GM19438 (cell line): ENCODE measurements around the gene GARS1.

ENCODE experiments used
- ATAC-seq: cut with Tn5 transposase; IDR thresholded peaks from one replicate; pipeline ENCODE4 v1.9.1; 2021; ENCODE audit warnings: low read depth; ENCODE audit not compliant: unreplicated experiment

GARS1 gene

DNA sequence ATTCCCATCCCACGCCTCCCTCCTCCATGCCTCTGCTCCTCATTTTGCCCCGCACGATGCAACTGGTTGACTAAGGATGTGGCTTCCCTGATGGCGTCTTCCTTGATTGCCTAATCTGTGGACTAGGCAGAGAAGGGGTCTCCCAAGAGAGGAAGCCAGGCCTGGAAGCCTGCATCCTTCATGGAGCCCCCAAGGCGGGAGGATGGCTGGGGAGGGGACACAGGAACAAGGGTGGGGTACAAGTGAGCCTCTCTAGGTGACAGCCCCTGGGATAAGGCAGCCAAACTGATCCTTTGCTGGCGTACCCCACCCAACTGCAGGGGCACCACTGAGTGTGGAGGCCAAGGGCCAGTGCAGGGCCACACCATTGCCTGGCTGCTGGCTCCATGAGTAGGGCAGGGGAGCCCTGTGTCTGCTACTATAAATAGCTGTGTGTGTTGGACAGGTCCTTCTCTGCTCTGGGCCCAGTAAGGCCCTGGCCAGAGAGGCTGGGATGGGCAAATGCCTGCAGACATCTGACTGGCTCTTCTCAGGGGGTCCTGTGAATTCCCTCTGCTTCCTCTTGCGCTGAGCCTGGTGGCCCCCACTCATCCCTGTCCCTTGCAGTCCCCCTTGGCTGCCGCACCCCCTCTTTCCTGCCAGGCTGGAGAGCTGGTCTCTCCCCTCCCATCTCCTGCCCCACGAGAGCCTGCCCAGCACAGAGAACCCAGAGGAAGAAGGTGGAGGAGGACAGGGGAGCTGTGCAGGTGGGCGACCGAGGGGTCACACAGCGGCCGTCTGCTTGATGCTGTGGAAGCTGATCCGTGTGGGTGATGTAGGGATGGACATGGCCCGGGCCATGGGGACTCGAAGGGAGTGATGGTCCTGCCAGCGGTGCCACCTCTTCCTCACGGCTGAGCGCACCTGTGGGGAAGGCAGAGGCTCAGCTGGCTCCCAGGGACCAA, 58.3 kb downstream of the GARS1 start:
- no peak for ATAC-seq

- no peak for ATAC-seq
Measured at GRCh38 chr7:30654296-30655090, 59.8 kb downstream of the GARS1 start.

- no peak for ATAC-seq
Measured at GRCh38 chr7:30655096-30655970, 60.7 kb downstream of the GARS1 start.

DNA sequence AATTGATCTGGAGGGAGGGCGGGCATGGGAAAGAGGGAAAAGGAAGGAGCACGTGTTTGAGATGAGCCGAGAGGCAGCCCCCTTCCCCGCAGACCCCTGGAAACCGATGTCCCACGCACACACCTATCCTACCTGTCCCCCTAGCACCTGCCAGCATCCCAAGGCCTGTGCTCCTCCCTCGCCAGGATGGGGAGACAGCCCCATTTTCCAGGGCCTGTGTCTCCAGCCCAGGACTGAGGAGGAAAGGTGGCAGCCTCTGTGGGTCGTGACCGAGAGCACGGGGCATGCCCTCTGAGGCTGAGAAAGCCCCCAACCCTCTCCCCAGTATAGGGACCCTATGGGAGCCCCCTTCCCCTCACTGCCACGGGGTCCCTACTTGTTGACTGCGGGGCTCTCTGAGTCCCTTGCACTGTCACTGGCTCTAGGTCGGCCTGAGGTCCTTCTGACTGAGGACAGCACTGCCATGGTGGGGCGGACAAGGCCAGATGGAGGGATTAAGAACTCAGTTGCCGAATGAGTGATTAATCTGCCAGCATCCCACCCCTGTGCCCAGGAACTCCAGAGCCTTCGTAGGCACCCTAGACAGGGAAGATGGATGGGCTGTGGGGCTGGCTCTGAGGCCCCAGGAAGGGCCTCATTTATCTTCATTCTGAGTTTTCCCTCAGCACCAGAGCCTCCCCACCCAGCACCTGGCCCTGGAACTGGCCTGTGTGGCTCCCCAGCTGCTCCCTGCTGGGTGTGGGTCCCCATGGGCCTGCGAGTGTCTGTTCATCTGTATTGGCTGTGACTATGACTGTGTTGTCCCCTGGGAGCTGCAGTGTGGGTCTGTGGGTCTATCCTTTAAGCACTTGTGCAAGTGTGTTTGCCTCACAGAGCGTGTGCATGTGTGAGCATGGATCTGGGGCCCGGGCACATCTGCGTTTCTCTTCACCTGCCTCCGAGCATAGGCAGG, 61.6 kb downstream of the GARS1 start:
- no peak for ATAC-seq

DNA sequence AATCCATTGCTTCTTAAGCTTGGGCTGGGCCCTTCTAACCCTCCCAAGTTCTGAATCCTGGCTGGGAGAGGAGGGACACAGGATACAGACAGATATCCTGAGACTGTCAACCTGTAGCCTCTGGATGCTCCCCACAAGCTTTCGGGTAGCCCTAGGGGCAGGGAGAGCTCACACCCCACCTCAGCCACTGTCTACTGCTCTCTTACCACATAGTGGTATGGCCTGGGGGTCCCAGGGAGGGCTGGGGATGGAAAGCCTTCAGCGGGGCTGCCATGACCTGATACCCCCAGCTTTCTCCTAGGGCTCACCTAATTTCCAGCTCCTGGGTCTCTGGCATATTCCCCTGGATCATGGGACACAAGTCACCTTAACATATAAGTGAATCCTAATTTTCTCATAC, 62.5 kb downstream of the GARS1 start:
- ATAC-seq, result no peak

DNA sequence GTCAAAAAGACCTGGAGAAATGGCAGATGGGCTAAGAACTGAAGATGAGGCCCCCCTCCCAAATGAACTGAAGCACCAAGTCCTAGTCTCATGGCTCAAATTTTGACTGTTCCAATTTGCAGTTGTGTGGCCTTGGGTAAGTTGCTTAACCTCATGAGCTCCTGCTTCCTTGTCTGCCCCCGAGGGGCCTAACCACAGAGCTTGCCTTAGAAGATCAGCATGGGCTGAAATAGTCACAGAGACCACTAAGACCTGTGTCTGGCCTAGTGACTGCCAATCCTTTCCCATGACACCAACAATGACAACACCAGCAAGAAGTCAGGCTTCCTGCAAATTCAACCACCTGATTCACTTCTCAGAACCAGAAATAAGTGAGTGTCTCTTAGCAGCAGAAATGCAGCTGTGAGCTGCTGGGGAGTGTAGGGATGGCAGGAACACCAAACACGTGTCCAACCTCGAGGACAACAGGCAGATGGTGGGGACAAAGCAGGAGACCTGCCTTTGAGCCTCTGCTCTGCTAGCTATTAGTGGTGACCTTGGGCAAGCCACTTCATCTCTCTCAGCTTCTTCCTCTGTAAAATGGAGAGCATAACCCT, 63.9 kb downstream of the GARS1 start:
- no peak for ATAC-seq

GRCh38 chr7:30659312-30659711, 64.6 kb downstream of the GARS1 start:
- no peak for ATAC-seq

DNA sequence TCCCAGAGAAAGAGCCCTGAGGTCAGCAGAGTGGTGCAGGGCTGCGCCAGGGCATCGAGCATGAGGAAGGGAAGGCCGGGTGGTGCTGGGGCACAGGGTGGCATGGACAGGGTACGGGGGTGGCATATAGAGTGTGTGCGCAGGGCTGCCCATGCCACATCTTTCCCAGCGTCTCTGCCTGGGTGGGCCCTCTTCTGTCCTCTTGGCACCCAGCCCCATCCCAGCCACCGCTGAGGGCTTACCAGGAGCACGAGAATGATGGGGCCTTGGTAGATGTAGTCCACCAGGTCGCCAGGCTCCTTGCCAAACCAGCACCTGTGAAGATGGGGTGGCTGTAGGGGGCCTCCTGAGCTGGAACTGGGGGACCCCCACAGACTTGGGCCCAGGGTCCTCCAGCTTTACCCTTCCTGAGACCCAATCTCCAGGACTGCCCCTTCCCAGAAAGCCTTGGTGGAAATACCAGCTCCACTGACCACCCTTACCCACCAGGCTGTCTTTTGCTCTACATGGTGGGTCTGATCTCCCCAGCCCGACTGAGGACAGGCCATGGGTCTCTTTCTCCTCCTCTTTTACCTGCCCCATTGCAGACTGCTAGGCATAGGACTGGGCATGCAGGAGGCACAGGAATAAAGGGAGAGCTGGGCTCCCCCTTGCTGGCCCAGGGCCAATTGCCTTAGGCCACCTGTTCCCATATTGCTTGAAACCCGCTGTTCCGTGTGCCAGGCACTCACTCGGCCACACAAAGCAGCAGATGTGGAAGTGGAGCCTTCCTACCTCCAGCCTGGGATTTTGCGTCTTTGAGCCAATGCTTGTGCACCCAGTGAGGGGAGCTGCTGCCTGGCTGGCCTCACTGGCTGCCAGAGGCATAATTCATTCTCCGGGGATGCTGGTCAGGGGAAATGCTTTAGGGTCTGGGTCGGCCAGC, 65.9 kb downstream of the GARS1 start:
- no peak for ATAC-seq

GRCh38 chr7:30661926-30662325, 67.2 kb downstream of the GARS1 start:
- ATAC-seq, result no peak

- no peak for ATAC-seq
Measured at GRCh38 chr7:30662431-30662939, 67.8 kb downstream of the GARS1 start.

DNA sequence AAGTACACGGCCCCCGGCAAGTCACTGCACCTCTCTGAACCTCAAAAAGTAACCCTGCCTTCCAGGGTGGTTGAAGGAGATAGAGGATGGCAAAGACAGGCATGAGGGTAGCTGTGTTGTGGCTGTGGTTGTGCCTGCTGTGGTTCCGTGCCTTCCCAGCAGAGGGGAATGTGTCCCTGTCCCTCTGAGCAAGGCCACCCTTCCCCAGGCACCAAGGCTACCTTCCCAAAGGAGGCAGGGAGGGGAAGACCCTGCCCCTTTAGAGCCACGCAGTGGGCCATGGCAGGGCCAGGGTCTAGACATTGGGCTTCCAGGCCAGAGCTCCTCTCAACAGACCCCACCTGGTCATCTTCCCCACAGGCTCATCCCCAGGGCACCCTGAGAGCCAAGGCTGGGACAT, 68.7 kb downstream of the GARS1 start:
- no peak for ATAC-seq

GRCh38 chr7:30664184-30664885, 69.7 kb downstream of the GARS1 start:
- no peak for ATAC-seq

- no peak for ATAC-seq
Measured at GRCh38 chr7:30665043-30665442, 70.4 kb downstream of the GARS1 start.

- ATAC-seq, result no peak
Measured at GRCh38 chr7:30665449-30665848, 70.8 kb downstream of the GARS1 start.

GRCh38 chr7:30667172-30667571, 72.5 kb downstream of the GARS1 start:
- ATAC-seq, result no peak

DNA sequence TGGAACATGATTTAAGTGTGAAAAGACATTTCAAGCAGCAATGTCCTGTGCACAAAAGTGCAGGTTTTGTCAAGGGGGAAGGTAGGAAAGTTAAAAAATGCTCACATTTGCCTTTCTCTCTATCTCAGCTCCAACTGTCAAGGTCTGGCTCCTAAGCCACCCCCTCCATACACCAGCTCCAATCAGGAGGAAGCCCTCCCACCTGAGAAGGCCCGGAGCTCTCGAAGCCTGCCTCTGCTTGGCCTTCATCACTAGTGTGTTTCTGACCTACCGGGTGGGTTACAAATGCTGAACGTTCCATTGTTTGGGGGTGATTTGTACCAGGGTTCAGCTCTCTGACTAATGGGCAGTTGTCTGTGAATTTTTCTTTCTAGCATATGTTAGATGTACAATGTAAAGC, 73.4 kb downstream of the GARS1 start:
- no peak for ATAC-seq

DNA sequence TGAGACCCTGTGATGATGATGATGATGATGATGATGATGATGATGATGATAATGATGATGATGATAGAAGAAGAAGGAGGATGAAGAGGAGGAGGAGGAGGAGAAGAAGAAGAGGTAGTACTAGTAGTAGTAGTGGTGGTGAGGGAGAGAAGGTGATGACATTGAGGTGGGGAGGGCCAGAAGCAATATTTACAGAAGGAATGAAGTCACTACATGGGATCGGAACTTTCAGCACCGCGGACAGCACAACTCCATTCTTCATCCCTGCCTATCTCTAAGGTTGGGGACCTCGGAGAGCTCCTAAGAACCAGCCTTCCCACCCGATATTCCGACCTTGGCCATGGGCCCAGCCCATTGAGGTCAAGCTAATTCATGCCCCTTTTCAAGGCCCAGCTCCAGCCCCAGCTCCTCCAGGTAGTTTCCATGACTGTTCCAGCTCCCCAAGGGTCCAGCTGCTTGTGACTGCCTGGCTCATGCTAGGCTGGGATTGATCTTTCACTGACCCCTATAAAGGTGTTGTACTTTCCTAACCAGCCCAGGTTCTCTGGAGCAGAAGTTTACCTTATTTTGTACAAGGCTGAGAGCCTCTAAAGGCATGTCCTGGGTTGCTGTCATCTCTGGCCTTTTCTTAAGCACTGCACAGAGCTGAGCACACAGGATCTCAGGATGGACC, 77.3 kb downstream of the GARS1 start:
- no peak for ATAC-seq
